ENCODE results near the gene PTCHD4.

Gene PTCHD4

DNA sequence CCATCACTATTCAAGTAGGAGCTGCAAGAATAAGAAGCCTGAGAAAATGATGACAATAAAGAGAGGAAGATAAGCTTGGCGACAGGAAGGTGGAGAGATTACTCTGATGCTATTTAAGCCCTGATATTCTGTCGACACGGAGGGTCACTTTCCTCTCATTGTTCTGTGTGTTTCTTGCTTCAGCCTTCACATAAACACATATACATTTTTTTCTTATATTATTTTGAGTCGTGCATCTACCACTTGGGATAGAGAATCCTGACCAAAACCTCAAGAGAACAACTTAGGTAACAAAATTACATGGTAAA lies 10.5 kb downstream of the PTCHD4 start:
- no peak for DNase-seq (ENCODE audit: extremely low read depth, low read depth)
- H3K4me3 ChIP-seq (replicated peaks; ENCODE audit: low read depth, low read length) = no peak overlapping the region
- TF ChIP-seq CTCF (IDR thresholded peaks at IDR 0.05; ENCODE audit: low read depth, low read length, missing control alignments) = no peak

DNA sequence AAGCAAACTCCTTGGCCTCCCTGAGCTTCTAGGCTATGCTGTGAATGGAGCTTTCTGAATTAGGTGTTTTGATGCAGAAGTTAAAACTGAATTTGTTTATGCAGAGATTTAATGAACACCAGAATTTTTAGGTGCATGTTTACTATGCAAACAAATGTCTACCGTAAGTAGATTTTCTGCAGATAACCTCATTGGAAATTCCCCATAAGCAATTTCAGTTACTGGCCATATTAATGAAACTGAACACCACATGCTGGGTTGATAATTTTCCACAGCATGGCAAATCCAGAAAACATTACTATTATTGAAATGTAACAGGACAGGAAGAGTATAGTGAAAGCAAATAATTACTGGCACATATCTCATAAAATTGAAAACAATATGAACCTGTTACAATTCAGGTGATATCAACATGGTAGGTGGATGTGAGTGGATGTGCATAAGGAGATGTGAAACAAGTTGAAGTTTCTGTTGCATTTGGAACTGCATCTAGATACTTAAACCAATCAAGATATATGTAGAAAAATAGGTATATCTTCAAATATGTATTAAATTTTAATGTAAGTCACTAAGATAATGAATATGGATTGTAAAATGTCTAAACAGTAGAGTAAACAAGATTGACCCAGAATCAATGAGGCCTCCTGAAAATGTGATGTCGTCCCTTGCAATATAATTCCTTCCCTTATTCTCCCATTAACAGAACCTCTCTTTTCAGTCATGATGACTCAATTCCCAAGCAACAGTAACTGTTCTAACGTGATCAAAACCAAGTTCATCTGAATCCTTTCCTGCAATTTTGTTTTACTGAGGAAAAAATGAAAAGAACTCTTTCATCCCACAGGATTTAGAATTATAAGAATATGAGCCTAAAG lies 11.0 kb downstream of the PTCHD4 start:
- no peak for DNase-seq (ENCODE audit: extremely low read depth, low read depth)
- no peak for TF ChIP-seq CTCF (IDR thresholded peaks at IDR 0.05; ENCODE audit: low read depth, low read length, missing control alignments)
- H3K4me3 ChIP-seq (replicated peaks; ENCODE audit: low read depth, low read length) = no peak overlapping the region

GRCh38 chr6:48098923-48099322 lies 12.1 kb downstream of the PTCHD4 start:
- H3K4me3 ChIP-seq (replicated peaks; ENCODE audit: low read depth, low read length) = no peak overlapping the region

GRCh38 chr6:48092550-48093217 lies 18.3 kb downstream of the PTCHD4 start:
- H3K4me3 ChIP-seq (replicated peaks; ENCODE audit: low read depth, low read length) = no peak overlapping the region
- no peak for TF ChIP-seq CTCF (IDR thresholded peaks at IDR 0.05; ENCODE audit: low read depth, low read length, missing control alignments)
- no peak for DNase-seq (ENCODE audit: extremely low read depth, low read depth)

More at GRCh38 chr6:48098923-48099322, 12.1 kb downstream of the PTCHD4 start:
- no peak for DNase-seq (ENCODE audit: extremely low read depth, low read depth)
- TF ChIP-seq CTCF (IDR thresholded peaks at IDR 0.05; ENCODE audit: low read depth, low read length, missing control alignments) = no peak

DNA sequence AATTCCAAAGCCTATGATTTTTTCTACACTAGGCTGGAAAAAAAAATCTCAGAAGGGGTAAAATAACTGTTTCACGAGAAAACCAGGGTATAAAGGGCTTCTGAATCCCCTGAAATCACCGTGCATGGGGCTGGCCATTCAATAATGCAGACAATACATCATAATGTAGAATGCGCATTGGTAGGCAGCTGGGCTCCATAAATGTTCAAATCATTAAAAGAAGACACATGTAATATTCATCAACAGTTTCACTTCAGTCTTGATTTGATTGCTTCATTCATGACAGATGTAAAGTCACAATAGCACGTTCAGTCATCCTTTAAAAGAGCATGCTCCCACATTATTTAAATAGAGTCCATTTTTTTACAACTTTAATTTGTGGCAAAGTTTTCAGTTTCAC lies 20.5 kb downstream of the PTCHD4 start:
- no peak for TF ChIP-seq CTCF (IDR thresholded peaks at IDR 0.05; ENCODE audit: low read depth, low read length, missing control alignments)
- DNase-seq (ENCODE audit: extremely low read depth, low read depth) = no peak
- no peak overlapping the region for H3K4me3 ChIP-seq (replicated peaks; ENCODE audit: low read depth, low read length)

DNA sequence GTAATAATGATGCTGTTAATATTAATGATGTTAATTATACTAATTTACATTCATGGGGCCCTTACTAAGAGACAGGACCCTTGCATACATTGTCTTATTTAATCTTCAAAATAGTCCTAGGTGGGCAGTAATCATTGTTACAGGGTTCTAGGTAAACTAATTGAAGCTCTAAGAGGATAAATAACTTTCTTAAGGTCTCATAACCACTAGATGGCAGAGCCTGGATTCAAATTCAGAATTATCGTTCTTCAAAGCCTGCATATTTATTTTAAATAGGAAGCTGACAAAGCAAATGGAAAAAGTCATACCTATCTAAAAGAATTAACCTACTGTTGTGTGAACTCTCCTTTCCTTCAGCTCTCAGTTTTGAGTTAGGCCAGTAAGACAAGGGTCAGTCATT lies 23.5 kb downstream of the PTCHD4 start:
- DNase-seq (ENCODE audit: extremely low read depth, low read depth) = no peak
- TF ChIP-seq CTCF (IDR thresholded peaks at IDR 0.05; ENCODE audit: low read depth, low read length, missing control alignments) = no peak
- H3K4me3 ChIP-seq (replicated peaks; ENCODE audit: low read depth, low read length) = no peak overlapping the region

Data from HFF-Myc (cell line).